NCI-H1436 (cell line): ENCODE measurements around the gene CRKL.
"Not testable (repeated sequence)": the region's sequence is repeated elsewhere in the genome, so short reads cannot be mapped to it uniquely, and the experiment has no call there.

Source experiments
- DNase-seq: peaks from one replicate; lab custom pipeline; 2025; lab: John Stamatoyannopoulos, UW

The CRKL gene

DNA sequence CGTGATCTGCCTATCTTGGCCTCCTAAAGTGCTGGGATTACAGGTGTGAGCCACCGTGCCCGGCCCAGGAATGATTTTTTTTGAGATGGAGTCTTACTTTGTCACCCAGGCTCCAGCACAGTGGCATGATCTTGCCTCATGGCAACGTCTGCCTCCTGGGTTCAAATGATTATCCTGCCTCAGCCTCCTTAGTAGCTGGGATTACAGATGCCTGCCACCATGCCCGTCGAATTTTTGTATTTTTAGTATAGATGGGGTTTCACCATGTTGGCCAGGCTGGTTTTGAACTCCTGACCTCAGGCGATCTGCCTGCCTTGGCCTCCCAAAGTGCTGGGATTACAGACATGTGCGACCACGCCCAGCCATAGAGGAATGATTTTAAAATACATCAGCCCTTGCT is 17.8 kb downstream of the CRKL start:
- not testable (repeated sequence) for DNase-seq

GRCh38 chr22:20935780-20936539 is 18.8 kb downstream of the CRKL start:
- DNase-seq = not testable (repeated sequence)

DNA sequence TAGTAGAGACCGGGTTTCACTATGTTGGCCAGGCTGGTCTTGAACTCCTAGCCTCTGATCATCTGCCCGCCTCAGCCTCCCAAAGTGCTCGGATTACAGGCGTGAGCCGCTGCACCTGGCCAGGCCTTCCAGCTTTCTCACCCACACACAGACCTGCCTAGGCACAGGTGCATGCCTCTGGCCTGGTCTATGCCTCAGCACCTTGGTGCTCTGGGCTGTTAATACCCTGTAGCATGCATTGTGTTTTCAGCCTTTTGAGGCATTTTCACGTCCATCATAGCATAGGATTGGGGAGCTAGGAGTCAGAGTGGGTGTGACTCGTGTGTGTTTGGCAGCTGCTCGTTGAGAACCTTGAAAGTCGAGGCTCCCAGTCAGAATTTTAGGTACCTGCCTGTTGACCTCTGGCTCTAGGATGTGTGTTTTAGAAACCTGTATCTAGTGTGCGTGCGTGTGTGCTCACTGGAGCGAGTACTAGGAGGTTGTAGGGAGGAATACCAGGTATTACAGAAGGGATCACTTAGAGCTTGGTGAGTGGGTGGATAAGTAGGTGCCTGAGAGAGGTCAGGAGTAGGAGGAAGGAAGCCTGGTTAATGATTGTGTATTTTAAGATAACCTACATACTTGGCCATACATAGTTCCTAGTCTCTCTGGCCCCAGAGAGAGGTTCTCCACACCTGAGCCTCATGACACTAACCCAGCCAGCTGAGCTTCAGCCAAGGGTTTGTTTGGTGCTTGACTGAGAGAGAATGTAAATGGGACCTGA is 20.0 kb downstream of the CRKL start:
- DNase-seq = no peak

- no peak for DNase-seq
Measured at GRCh38 chr22:20937794-20938671, 20.8 kb downstream of the CRKL start.

DNA sequence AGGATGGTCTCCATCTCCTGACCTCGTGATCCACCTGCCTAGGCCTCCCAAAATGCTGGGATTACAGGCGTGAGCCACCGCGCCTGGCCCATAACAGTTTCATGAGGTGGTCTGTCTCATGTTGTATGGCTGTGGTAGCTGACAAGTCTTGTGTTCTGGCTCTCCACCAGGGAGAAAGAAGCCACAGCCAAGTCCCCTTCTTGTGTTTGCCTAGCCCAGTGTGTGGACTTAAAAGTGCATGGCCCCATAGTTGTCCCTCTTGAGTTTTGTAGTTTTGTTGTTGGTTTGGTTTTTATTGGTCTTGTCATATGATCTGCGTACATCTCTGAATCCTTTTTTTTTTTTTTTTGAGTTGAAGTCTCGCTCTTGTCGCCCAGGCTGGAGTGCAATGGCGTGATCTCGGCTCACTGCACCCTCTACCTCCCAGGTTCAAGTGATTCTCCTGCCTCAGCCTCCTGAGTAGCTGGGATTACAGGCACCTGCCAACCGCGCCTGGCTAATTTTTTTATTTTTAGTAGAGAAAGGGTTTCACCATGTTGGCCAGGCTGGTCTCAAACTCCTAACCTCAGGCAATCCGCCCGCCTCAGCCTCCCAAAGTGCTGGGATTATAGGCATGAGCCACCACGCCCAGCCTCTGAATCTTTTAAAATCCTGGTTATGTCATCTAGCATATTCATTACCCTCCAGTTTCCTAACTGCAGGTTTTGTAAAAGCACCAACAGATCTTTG is 22.4 kb downstream of the CRKL start:
- DNase-seq = not testable (repeated sequence)

DNA sequence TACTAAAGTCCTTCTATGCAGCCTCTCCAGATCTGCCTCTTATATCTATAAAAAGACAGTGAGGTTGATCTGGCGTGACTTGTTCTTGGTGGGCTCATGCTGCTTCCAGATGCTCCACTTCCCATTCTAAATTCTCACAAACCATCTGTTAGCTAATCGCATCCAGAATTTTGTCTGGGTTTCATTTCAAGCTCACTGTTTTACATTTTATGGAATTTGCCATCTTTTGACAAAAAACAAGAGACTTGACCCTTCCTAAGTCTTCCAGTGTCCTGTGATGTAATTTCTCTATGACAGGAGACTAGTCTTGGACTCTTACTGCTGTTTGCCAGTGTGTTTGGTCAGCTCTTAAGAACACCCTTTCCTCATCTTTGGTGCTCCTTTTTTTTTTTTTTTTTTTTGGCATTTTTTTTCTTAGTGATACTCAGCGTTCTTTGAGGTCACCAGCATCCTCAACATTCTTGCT is 23.0 kb downstream of the CRKL start:
- no peak for DNase-seq

DNA sequence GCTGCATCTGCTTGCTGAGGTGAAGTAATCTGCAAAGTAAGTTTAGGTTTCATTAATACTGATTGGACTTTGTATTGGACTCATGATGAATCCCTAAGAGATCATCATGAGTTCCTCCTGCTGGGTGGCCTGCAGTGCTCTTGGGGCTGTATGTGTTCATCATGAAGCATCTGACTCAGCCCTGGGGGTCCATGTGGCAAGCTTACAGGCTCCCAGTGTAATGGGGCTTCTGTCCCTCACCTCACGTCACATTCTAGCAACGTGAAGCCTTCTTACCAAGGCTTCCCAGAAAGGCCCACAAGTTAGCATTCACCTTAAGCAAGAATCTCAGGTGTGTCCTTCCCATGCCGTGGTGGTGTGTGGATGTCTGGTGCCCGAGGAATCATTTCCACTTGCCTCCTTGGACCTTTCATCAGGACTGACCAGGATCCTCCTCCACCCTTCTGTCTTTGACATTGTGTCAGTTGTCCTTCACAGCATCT is 23.7 kb downstream of the CRKL start:
- DNase-seq = no peak

GRCh38 chr22:20942203-20942902 is 25.1 kb downstream of the CRKL start:
- not testable (repeated sequence) for DNase-seq

DNA sequence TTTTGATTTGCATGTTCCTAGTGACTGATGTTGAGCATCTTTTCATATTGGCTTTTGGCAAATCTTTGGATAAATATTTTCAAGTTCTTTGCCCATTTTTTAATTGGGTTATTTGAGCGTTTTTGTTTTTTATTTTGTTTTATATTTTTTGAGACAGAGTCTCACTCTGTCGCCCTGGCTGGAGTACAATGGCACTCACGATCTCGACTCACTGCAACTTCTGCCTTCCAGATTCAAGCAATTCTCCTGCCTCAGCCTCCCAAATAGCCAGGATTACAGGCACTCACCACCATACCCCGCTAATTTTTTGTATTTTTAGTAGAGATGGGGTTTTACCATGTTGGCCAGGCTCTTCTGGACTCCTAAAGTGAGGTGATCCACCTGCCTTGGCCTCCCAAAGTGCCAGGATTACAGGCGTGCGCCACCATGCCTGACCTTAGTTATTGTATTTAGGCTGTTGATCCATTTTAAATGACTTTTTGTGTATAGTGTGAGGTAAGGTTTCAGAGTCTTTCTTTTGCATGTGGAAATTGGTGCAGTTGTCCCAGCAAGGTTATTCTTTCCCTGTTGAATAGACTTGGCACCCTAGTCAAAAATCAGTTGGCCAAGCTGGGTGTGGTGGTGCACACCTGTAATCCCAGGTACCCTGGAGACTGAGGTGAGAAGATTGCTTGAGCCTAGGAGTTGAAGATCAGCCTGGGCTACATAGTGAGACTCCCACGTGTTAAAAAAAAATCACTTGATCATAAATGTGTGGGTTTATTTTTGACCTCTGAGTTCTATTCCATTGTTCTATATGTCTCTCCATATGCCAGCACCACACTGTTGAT is 26.1 kb downstream of the CRKL start:
- no peak for DNase-seq

DNA sequence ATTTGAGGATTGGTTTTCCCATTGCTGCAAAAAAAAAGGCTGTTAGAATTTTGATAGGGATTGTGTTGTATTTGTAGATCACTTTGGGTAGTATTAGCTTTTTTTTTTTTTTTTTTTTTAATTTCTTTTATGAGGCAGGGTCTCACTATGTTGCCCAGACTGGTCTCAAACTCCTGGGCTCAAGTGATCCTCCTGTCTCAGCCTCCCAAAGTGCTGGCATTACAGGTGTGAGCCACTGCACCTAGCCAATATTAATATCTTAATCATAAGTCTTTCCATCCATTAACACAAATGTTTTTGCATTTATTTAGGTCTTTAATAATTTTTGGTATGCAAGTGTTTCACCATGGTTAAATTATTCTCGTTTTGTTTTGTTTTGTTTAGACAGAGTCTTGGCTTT is 26.8 kb downstream of the CRKL start:
- no peak for DNase-seq

DNA sequence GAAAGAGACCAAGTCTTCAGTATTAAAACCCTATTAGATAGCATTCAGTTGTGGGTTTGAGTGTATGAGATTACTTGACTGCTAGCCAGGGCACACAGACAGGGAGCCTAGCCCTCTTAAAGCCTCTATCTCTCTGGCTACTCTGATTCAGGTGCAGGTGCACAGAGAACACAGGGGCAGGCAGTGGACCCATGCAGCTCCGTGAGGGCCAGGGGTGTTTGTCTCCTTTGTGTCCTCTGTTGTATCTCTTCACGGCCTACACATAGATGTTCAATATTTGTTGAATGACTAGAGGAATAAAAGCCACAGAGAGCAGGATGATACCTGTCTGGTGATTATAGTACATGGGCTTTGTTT is 28.3 kb downstream of the CRKL start:
- no peak for DNase-seq

DNA sequence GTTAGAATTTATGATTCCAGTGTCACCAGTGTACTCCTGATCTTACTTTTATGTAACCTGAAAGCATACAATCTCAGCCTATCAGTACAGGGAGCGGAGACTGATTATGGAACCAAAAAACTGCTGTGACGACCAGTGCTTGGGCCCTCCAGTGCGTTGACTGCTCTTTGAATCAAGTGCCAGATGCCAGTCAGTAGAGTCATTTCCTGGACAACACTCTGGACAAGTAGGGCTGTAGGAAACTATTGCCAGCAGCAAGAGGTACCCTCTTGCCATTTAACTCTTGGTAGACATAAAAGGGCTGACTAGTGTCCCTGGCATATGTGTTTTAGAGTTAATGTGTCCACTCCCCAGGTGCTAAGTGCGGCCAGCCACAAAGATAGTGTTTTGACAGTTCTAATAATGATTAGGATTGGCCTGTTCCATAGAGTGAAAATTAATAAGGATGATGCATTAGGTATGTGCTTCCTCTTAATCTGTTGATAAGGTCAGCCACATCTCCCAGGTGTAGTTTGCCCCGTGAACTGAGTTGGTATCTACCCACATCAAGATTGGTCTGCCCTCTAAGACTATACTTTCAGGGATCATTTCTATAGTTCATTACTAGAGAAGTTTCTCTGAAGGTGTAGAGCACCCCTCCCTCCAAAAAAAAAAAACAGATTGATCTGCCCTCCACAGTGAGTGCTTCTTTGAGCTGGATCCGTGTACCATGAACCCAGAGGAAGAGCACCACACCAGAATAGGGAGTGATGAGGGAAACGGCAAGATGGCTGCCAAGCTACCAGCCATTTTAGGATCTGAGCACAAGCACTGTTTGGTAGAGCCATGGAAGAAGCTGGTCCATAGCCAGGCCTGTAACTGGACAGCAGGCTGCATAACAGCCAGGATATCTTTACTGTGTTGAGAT is 29.1 kb downstream of the CRKL start:
- DNase-seq = no peak

DNA sequence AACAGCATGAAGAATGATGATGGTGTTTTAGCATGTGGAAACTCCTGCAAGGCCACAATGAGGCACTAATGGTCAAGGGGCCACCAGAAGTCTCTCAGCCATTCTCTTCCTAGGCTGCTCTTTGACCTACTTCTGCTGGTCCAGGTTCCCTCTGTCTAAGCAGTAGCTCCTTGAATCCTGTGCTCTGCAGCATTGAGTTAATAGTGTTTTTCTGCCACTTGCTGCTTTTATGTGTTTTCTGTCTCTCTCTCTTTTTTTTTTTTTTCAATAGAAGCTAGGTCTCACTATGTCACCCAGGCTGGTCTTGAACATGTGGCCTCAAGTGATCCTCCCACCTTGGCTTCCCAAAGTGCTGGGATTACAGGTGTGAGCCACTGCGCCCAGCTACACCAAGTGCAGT is 29.8 kb downstream of the CRKL start:
- no peak for DNase-seq

- DNase-seq = no peak
Measured at GRCh38 chr22:20948450-20948849, 31.2 kb downstream of the CRKL start.

DNA sequence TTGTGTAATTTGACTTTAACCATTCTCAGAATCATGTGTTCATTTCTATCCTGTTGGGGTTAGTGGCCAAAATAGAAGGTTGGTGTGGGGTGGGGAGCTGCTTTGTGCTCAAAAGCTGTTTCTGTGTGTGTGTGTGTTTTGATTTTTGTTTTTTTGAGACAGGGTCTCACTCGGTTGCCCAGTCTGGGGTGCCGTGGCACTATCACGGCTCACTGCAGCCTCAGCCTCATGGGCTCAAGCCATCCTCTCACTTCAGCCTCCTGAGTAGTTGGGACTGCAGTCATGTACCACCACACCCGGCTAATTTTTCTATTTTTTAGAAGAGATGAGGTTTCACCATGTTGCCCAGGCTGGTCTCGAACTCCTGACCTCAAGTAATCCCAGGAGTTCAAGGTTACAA is 31.8 kb downstream of the CRKL start:
- no peak for DNase-seq

GRCh38 chr22:20949698-20950183 is 32.5 kb downstream of the CRKL start:
- DNase-seq = no peak

GRCh38 chr22:20951151-20951931 is 34.1 kb downstream of the CRKL start:
- no peak for DNase-seq

DNA sequence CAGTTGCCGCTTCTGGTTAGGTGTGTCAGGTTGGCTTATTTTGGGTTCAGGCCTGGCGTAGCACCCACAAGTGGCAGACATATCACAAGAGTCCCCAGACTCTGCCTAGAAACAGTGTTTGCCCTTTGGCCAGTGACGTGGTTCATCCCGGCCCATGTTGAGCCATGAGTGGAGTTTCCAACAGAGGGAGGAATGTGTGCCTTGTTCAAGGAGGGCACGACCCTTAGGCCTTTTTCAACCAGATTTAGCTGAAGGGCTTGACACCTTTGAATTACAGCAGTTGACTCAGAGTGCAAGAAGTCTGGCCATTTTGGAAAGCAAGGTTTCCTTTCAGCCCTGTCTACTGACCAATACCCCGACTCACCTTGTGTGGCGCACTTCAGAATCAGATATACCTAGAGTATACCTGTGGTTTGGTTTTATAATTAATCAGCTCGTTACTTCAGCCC is 34.7 kb downstream of the CRKL start:
- no peak for DNase-seq
